Measurements from ENCODE around the gene LGALS7B. TPM values are rescaled to one million over a fixed set of nuclear protein-coding genes. Genes with fewer than 3 reads are reported as not detected.
"Not testable (repeated sequence)": the region's sequence is repeated elsewhere in the genome, so short reads cannot be mapped to it uniquely, and the experiment has no call there.

LGALS7B gene
- total RNA-seq, 1 donor from 2014 or later, result not detected

GRCh38 chr19:38796154-38796553 lies 7.2 kb downstream of the LGALS7B start:
- DNase-seq (ENCODE audit: low spot score), result no peak

- not testable (repeated sequence) for DNase-seq (ENCODE audit: low spot score)
Measured at GRCh38 chr19:38797781-38798180, 8.8 kb downstream of the LGALS7B start.

- DNase-seq (ENCODE audit: low spot score), result no peak
Measured at GRCh38 chr19:38799104-38799503, 10.1 kb downstream of the LGALS7B start.

GRCh38 chr19:38800577-38801347 lies 11.8 kb downstream of the LGALS7B start:
- DNase-seq (ENCODE audit: low spot score), result no peak

GRCh38 chr19:38801359-38802095 lies 12.5 kb downstream of the LGALS7B start:
- DNase-seq (ENCODE audit: low spot score), result no peak

- no peak for DNase-seq (ENCODE audit: low spot score)
Measured at GRCh38 chr19:38803543-38803942, 14.5 kb downstream of the LGALS7B start.

- DNase-seq (ENCODE audit: low spot score), result no peak
Measured at GRCh38 chr19:38805180-38805579, 16.2 kb downstream of the LGALS7B start.

GRCh38 chr19:38806371-38806770 lies 17.4 kb downstream of the LGALS7B start:
- DNase-seq (ENCODE audit: low spot score), result no peak

- DNase-seq (ENCODE audit: low spot score), result not testable (repeated sequence)
Measured at GRCh38 chr19:38807374-38808098, 18.5 kb downstream of the LGALS7B start.

GRCh38 chr19:38808741-38809140 lies 19.7 kb downstream of the LGALS7B start:
- no peak for DNase-seq (ENCODE audit: low spot score)

- DNase-seq (ENCODE audit: low spot score), result no peak
Measured at GRCh38 chr19:38809592-38810252, 20.7 kb downstream of the LGALS7B start.

GRCh38 chr19:38812009-38812840 lies 23.2 kb downstream of the LGALS7B start:
- DNase-seq (ENCODE audit: low spot score), result no peak

- no peak for DNase-seq (ENCODE audit: low spot score)
Measured at GRCh38 chr19:38812841-38813320, 23.9 kb downstream of the LGALS7B start, which contains the start of gene LGALS4. Gene LGALS4 (minus strand): TSS chr19:38812945. CDS start chr19:38812886, 59 bp downstream.

GRCh38 chr19:38813323-38813722 lies 24.3 kb downstream of the LGALS7B start:
- no peak for DNase-seq (ENCODE audit: low spot score)

- not testable (repeated sequence) for DNase-seq (ENCODE audit: low spot score)
Measured at GRCh38 chr19:38813932-38814331, 24.9 kb downstream of the LGALS7B start.

GRCh38 chr19:38815059-38816001 lies 26.3 kb downstream of the LGALS7B start:
- DNase-seq (ENCODE audit: low spot score), result no peak

GRCh38 chr19:38816131-38816750 lies 27.2 kb downstream of the LGALS7B start:
- DNase-seq (ENCODE audit: low spot score), result no peak

- DNase-seq (ENCODE audit: low spot score), result no peak
Measured at GRCh38 chr19:38817081-38817480, 28.1 kb downstream of the LGALS7B start.

Data from ureter (tissue), 1 donor.